GM13977 (cell line): ENCODE data around the gene SCN9A.

Experiments
- DNase-seq: peaks from one replicate; pipeline ENCODE4 v3.0.0; 2012; ENCODE audit warnings: low spot score
- in situ Hi-C: fragments of 300-500 bp; cut with MboI; formaldehyde crosslinking; loops from one replicate; pipeline ENCODE4 v1.12.0; 2022; ENCODE audit warnings: low sequenced_read_pairs, low pct_unique_long_range_greater_than_20kb, mixed read lengths, inconsistent platforms; ENCODE audit not compliant: unreplicated experiment
- TF ChIP-seq, protein P1 (sequence below): IDR thresholded peaks from 2 replicates; pipeline ENCODE4 v1.5.1; 2012; ENCODE audit warnings: mild to moderate bottlenecking, control low read depth; ENCODE audit not compliant: insufficient read depth; ENCODE audit errors: extremely low read depth, missing control alignments

The SCN9A gene

DNA sequence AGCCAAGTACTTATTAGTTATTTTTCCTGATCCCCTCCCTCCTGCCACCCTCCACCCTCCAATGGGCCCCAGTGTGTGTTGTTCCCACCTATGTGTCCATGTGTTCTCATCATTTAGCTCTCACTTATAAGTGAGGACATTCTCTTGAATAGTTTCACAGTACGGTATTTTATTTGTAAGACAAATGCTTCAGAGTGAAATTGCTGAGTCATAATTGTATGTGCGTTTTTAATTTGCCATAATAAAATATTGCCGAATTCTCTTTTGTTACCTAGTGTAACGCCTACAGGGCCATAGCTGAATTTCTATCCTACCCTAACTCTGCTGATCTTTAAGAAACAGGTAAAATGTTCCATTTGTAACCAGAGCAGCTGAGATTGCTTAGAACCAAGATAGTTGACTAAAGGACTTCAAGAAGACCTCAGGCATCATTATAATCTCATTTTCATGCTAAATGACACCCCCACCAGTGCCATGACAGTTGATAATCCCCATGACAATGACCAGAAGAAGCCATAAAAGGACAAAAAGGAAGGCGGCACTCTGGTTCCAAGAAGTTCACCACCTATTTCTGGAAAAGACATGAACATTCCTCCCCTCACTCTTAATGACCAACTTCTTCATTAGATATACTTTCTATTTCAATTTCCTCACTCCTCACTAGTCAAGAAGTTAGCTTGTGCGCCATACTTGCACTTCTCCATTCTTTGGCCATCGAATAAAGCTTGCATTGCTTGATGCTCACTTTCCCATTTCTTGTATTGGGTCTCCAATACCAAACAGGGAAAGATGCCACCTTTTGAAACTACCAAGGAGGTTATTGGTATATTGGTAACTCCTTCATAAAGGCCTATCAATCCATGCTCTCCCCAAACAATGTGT, 18.4 kb downstream of the SCN9A start:
- no peak for DNase-seq
- TF ChIP-seq, protein P1, sequence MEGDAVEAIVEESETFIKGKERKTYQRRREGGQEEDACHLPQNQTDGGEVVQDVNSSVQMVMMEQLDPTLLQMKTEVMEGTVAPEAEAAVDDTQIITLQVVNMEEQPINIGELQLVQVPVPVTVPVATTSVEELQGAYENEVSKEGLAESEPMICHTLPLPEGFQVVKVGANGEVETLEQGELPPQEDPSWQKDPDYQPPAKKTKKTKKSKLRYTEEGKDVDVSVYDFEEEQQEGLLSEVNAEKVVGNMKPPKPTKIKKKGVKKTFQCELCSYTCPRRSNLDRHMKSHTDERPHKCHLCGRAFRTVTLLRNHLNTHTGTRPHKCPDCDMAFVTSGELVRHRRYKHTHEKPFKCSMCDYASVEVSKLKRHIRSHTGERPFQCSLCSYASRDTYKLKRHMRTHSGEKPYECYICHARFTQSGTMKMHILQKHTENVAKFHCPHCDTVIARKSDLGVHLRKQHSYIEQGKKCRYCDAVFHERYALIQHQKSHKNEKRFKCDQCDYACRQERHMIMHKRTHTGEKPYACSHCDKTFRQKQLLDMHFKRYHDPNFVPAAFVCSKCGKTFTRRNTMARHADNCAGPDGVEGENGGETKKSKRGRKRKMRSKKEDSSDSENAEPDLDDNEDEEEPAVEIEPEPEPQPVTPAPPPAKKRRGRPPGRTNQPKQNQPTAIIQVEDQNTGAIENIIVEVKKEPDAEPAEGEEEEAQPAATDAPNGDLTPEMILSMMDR = no peak
- in situ Hi-C loops = no loop called here

DNA sequence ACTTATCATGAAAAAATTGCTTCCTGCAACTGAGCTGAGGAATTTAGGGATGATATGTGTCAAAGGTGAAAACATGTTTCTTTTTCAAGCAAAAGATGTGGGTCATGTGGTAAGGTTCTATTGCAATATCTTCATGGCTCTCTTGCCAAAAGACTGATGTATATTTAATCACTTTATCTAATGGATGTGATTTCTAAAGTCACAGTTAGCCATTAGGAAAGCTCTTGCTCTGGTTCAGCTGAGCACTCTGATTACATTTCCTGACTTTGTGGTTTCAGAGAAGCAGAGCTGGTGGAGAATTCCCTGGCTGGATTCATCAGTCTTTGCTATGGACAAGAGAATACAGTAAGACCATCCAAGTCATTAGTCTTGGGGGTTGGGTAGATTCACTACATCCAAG, 24.4 kb downstream of the SCN9A start:
- DNase-seq = no peak
- in situ Hi-C loops = no loop called here
- TF ChIP-seq, protein P1 = no peak

DNA sequence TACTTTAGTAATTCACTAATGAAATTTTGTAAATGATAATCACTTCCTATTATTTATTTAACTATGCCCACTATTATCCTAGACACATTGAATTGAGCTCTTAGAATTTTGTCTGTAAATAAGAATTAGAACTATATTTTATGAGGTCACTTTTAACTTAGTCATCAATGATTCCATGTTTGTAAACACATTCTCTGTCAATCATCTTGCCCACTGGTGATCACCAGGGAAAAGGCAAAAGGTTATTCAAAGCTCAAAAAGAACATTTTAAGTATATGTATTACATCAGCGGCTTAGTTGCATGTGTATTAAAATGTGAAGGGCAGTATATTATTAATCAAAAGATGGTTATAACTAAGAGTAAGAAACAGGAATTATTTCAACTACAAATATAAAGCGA, 25.2 kb downstream of the SCN9A start:
- DNase-seq = no peak
- in situ Hi-C loops = no loop called here
- TF ChIP-seq, protein P1 = no peak

DNA sequence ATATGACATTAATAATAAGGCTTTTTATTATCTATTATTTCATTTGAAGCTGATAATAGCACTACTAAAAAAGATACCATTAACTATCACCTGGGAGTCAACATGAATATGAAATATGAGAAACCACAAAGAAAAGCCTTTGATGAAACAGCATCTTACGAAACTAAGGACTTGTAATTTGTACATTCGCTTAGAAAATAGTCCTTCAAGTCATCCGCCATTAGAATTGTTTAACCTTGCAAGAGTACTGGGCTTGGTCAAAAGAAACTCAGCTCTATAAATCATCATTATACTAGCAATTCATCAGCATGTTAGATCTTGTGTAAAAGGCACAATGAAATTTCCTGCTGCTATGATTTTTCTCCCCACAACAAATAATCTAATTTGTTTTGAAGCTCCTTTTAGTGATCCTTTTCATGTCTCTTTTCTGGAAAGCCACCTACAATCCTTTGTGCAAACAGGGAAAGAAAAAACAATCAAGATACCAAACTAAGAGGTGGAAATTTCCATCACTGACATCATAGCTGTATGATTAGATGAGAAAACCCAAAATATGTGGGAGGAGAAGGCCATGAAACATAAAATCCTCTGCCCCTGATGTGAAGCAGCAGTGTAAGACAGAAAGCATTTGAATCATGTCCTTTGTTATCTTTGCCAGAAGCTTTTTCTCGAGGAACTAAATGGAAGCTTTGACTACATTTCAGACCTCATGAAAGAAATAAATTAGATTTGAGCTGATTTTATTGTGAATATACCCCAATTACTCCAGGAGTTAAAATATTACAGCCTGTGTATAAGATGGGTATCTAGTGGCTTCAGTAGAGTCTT, 31.2 kb downstream of the SCN9A start:
- TF ChIP-seq, protein P1 = no peak
- DNase-seq = no peak
- in situ Hi-C loops = no loop called here

DNA sequence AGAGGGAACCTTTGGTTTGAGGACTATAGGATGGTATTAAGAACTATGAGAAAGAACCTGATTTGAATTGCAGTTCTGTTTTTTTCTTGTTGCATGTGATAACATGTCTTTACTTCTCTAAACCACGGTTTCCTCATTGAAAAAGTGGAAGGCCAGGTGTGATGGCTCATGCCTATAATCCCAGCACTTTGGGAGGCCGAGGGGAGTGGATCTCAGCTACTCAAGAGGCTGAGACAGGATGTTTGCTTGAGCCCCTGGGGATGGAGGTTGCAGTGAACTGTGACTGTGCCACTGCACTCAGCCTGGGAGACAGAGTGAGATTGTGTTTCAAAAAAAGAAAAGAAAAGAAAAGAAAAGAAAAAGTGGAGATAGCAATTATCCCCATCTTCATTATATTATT, 32.3 kb downstream of the SCN9A start:
- no peak for DNase-seq

DNA sequence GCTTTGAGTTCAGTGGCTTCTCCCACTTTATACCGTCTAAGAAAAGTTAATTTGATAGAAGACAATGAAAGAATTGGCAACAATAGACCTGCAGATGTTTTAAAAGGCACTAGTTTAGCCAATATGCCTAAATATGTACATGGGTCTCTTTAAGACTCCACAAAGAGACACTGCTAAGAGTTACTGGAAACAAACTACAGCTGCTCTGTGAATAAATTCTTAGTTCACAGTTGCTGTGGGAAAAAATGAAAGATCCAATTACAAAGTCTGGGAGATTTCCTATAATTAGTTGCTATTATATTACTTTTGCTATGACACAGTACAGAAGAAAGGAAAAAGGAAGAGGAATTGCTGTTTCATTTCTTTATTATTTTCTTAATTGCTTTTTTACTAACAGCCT, 34.3 kb downstream of the SCN9A start:
- TF ChIP-seq, protein P1 = no peak
- in situ Hi-C loops = no loop called here

More for the DNA sequence above, 32.3 kb downstream of the SCN9A start:
- in situ Hi-C loops = no loop called here
- TF ChIP-seq, protein P1 = no peak

More for the DNA sequence above, 34.3 kb downstream of the SCN9A start:
- DNase-seq = no peak
